ENCODE measurements around the gene LSS. TPM values are rescaled to one million over a fixed set of nuclear protein-coding genes. Genes with fewer than 3 reads are reported as not detected.
"Not testable (repeated sequence)": the region's sequence is repeated elsewhere in the genome, so short reads cannot be mapped to it uniquely, and the experiment has no call there.

Gene LSS
- polyA plus RNA-seq, 4 donors: 28.1 to 36.3 (median 35.5) TPM

DNA sequence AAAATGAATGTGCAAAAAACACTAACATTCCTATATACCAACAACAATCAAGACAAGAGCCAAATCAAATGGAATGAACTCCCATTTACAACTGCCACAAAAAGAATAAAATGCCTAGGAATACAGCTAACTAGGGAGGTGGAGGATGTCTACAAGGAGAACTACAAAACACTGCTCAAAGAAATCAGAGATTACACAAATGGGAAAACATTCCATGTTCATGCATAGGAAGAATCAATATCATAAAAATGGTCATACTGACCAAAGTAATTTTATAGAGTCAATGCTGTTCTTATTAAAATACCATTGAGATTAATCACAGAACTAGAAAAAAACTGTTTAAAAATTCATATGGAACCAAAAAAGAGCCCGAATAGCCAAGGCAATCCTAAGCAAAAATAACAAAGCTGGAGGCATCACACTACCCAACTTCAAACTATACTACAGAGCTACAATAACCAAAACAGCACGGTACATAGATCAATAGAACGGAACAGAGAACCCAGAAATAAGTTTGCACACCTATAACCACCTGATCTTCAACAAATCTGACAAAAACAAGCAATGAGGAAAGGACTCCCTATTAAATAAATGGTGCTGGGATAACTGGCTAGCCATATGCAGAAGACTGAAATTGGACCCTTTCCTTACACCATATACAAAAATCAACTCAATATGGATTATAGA is 52.0 kb downstream of the LSS start:
- not testable (repeated sequence) for DNase-seq (ENCODE audit: low read depth in 4 of 4, low spot score in 3 of 4)

- no peak for DNase-seq (ENCODE audit: low read depth in 4 of 4, low spot score in 3 of 4)
Observed at GRCh38 chr21:46173573-46173972, 55.0 kb downstream of the LSS start.

- no peak for DNase-seq (ENCODE audit: low read depth in 4 of 4, low spot score in 3 of 4)
Observed at GRCh38 chr21:46172863-46173528, 55.6 kb downstream of the LSS start.

- no peak for DNase-seq (ENCODE audit: low read depth in 4 of 4, low spot score in 3 of 4)
Observed at GRCh38 chr21:46171996-46172862, 56.3 kb downstream of the LSS start.

DNA sequence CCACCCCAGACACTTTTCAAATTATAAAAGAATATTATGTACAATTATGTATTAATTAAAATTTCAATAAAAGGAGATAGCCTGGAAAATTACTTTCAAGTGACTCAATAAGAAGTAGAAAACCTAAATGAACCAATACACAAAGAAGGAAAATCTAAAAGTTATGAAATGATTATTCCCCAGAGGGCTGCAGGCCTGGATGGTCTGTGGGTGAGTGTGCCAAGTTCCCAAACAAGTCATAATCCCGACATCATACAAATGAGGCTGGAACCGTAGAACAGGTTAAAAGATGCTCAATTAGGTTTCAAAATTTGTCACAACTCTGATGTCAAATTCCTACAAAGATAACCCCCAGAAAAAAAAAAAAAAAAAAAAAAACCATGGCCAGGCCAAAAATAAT is 57.0 kb downstream of the LSS start:
- no peak for DNase-seq (ENCODE audit: low read depth in 4 of 4, low spot score in 3 of 4)

DNA sequence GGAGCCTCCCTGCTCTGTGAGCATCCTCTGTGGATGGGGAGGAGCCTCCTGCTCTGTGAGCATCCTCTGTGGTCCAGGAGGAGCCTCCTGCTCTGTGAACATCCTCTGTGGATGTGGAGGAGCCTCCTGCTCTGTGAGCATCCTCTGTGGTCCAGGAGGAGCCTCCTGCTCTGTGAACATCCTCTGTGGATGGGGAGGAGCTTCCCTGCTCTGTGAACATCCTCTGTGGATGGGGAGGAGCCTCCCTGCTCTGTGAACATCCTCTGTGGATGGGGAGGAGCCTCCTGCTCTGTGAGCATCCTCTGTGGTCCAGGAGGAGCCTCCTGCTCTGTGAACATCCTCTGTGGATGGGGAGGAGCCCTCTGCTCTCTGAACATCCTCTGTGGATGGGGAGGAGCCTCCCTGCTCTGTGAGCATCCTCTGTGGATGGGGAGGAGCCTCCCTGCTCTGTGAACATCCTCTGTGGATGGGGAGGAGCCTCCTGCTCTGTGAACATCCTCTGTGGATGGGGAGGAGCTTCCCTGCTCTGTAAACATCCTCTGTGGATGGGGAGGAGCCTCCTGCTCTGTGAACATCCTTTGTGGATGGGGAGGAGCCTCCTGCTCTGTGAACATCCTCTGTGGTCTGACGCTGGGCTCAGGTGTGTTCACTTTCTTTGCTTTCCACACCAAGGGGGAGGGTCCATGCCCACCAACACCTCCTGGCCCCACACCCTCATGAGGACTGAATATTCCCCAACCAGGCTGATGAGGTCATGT is 58.0 kb downstream of the LSS start:
- not testable (repeated sequence) for DNase-seq (ENCODE audit: low read depth in 4 of 4, low spot score in 3 of 4)

GRCh38 chr21:46168659-46169386 is 59.8 kb downstream of the LSS start:
- DNase-seq (ENCODE audit: low read depth in 4 of 4, low spot score in 3 of 4): no peak

GRCh38 chr21:46168238-46168637 is 60.3 kb downstream of the LSS start:
- DNase-seq (ENCODE audit: low read depth in 4 of 4, low spot score in 3 of 4): no peak

GRCh38 chr21:46165098-46165497 is 63.5 kb downstream of the LSS start:
- no peak for DNase-seq (ENCODE audit: low read depth in 4 of 4, low spot score in 3 of 4)

DNA sequence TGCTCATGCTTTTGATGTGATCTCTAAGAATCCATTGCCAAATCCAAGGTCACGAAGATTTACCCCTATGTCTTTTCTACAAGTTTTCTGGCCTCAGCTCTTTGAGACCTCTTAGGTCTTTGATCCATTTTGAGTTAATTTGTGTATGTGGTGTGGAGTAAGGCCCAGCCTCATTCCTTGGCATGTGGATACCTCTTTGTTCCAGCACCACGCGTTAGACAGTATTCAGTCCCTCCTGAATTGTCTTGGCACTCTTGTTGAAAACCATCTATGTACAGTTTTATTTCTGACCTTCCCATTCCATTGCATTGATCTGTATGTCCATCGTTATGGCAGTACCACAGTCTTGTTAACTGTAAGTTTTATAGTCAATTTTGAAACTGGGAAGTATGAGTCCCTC is 65.2 kb downstream of the LSS start:
- no peak for DNase-seq (ENCODE audit: low read depth in 4 of 4, low spot score in 3 of 4)

- no peak for DNase-seq (ENCODE audit: low read depth in 4 of 4, low spot score in 3 of 4)
Observed at GRCh38 chr21:46161633-46162592, 66.7 kb downstream of the LSS start.

DNA sequence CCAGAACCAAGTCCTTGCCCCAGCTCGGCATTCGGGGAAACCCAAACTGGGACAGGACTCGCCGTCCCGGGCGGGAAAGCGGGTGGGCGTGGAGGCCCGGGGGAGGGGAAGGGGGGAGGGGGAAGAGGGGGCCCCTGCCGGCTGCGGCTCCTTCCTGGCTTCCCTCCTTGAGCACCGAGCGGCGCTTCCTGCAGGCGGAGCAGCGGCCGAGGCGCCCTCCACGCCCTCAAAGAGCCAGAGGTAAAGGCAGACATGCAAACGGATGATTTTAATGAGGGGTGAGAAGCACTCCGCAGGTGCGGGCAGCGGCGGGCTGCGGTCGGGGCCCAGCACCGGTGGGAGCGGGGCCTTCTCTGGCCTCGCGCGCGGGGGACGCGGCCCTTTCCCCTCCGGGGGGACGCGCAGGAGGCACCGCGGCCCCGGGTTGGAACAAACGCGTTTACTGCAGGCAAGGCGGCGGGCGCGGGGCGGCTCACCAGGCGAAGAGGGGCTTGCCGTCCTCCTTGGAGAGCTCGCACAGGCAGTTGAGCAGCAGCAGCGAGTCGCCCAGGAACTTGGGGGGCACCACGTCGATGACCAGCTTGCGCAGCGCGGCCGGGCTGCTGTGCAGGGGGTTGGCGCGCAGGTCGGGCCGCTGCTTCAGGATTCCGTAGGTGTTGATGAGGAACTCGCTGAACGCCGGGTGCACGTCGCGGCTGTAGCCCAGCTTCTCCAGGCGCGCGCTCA is 67.5 kb downstream of the LSS start:
- no peak for DNase-seq (ENCODE audit: low read depth in 4 of 4, low spot score in 3 of 4)

DNA sequence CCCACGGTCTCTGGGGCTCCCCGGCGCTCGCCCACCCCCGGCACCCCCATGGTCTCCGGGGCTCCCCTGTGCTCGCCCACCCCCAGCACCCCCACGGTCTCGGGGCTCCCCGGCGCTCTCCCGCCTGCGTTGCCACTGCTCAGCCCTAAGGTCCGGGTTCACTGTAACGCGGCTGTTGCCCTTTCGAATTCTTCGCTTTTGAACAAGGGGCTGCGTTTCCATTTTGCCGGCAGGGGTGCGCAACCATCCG is 68.0 kb downstream of the LSS start:
- DNase-seq (ENCODE audit: low read depth in 4 of 4, low spot score in 3 of 4): no peak

DNA sequence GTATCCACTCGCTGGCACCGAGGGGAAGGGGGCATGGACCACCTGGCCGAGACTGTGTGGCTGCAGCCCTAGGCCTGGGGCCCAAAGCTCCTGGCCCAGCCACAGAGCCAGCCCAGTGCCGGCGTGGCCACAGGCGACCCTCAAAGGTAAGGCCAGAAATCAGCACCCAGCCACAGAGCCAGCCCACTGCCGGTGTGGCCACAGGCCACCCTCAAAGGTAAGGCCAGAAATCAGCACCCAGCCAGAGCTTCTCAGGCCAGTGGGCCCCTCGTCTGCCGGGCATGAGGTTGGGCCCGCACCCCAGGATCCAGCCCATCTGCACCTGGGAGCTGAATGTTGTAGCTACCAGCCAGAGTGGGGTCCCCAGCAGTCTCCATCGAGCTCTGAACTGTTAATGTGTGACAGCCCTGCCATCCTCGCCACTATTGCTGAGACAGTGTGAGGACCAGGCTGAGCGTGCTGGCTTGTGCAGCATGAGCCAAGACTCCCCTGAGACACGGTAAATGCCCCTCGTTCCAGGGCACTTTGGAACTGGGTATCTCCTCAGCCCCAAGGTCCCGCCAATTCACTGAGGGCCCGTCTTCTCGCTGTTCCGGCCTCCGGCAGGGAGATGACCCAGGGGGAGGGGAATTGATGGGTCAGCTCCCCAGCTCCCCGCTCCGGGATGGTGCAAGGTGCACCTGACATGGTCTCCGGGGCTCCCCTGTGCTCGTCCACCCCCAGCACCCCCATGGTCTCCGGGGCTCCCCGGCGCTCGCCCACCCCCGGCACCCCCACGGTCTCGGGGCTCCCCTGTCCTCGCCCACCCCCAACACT is 68.5 kb downstream of the LSS start:
- DNase-seq (ENCODE audit: low read depth in 4 of 4, low spot score in 3 of 4): no peak

DNA sequence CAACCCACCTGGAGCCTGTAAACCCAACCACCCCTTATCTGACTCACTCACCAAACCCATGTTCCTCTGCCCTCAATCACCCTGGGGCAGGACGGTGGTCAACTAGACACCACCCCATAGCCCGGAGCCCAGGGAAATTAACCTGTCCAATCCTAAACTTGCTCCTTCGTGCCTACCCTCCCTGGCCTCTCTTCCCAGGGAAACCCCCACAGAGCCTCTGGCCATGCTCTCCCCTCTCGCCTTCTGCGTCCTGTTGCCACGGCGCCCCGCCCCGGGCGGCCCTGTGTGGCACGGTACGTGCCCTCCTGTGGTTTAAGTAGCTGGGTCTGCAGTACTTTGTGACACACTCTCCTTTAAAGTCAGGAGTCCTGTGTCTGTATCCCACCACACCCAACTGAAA is 69.2 kb downstream of the LSS start:
- DNase-seq (ENCODE audit: low read depth in 4 of 4, low spot score in 3 of 4): no peak

GRCh38 chr21:46158666-46159300 is 69.8 kb downstream of the LSS start:
- no peak for DNase-seq (ENCODE audit: low read depth in 4 of 4, low spot score in 3 of 4)

- DNase-seq (ENCODE audit: low read depth in 4 of 4, low spot score in 3 of 4): no peak
Observed at GRCh38 chr21:46157987-46158451, 70.6 kb downstream of the LSS start.
